ENCODE results near the gene MCF2L.

GRCh38 chr13:113013303-113013702 is 44.3 kb downstream of the MCF2L start:
- TF ChIP-seq CTCF (IDR thresholded peaks at IDR 0.05) (no peak), POLR2A (IDR thresholded peaks at IDR 0.05) (no peak)
